Testis (tissue), 3 donors: ENCODE data around the gene NKAIN2. TPM values are rescaled to one million over a fixed set of nuclear protein-coding genes. Genes with fewer than 3 reads are reported as not detected.
"Not testable (repeated sequence)": the region's sequence is repeated elsewhere in the genome, so short reads cannot be mapped to it uniquely, and the experiment has no call there.

ENCODE experiments used
- DNase-seq: peaks from one replicate; pipeline ENCODE4 v3.0.0-alpha.2; 2019
- H3K27ac ChIP-seq, 2 donors: fragments of 200-600 bp; sonication (generic); one replicate each; pipeline ENCODE4 v1.5.1; 2019
- H3K27me3 ChIP-seq: fragments of 200-600 bp; sonication (generic); one replicate; pipeline ENCODE4 v1.5.1; 2019
- H3K36me3 ChIP-seq: fragments of 200-600 bp; sonication (generic); one replicate; pipeline ENCODE4 v1.5.1; 2017; ENCODE audit warnings: low read depth; ENCODE audit errors: missing control alignments
- H3K4me1 ChIP-seq: fragments of 200-600 bp; sonication (generic); one replicate; pipeline ENCODE4 v1.5.1; 2019
- H3K4me3 ChIP-seq, 2 donors: fragments of 200-600 bp; sonication (generic); one replicate each; pipeline ENCODE4 v1.5.1; 2017 to 2019
- H3K9me3 ChIP-seq: fragments of 200-600 bp; sonication (generic); one replicate; pipeline ENCODE4 v1.5.1; 2017
- POLR2A ChIP-seq: fragments of 450-650 bp; IDR thresholded peaks from one replicate; pipeline ENCODE4 v1.6.1; 2017; ENCODE audit warnings: antibody characterized with exemption, mild to moderate bottlenecking, moderate library complexity
- WGBS, 2 donors: methylation state at CpG; one replicate each; pipeline ENCODE4 v1.1.5; 2018; 5-methylcytosine and 5-hydroxymethylcytosine counted together
- intact Hi-C: fragments of 100-400 bp; cut with DNase I; formaldehyde crosslinking; loops from one replicate; pipeline ENCODE4 v1.15.1; 2023; ENCODE audit warnings: low total_unique reads
- polyA plus RNA-seq: library from polyadenylated mRNA; stranded (reverse); fragments of 350-450 nt; fragmentation: Illumina TruSeq; extraction: RNeasy Lipid Tissue Mini Kit (QIAGEN cat#74804); gene quantifications from one replicate; pipeline ENCODE4 v1.2.3, GENCODE V29; 2014; ENCODE audit warnings: low read depth, low replicate concordance; ENCODE audit not compliant: insufficient read depth
- total RNA-seq, 2 donors: library from RNA; depleted of rRNA; stranded (reverse); fragments of >200 nt; gene quantifications; one replicate each; pipeline ENCODE4 v1.2.3, GENCODE V29; 2016
- TF ChIP-seq, protein P1 (sequence below), 3 experiments: fragments of 450-650 bp in 2 of 3; fragments of 200-600 bp in 1 of 3; sonication (generic) in 1 of 3; IDR thresholded peaks; one replicate each; pipeline ENCODE4 v1.5.1; 2016 to 2019; ENCODE audit warnings: antibody characterized with exemption in 3 of 3, mild to moderate bottlenecking in 2 of 3, moderate library complexity in 1 of 3

NKAIN2 gene
- total and polyA plus RNA-seq, 3 donors from 2014 or later: 0.56 to 1.1 (median 0.71) TPM

DNA sequence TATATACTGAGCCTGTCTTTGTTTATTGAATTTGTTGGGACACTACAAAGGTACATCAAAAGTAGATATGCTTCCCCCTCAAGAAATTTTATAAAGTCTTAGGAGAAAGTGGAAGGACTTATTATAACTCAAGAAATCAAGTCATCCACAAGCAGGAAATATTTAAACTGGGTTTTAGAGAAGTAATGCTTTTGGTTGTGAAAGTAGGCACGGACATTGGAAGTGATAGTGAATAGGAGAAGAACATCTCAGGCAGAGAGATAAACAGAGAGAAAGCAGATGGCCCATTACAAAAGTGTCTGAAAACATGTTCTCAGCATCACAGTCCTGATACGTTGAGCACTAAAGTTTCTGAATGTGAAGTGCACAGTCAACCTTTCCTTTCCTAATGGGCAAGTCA, 742.9 kb downstream of the NKAIN2 start:
- Histone ChIP-seq H3K27ac (no peak overlapping the region), H3K9me3 (no peaks in the 10 kb centered on the region), H3K36me3 (no peaks in the 10 kb centered on the region), H3K4me1 (no peaks in the 10 kb centered on the region), H3K4me3 (no peak overlapping the region), H3K27me3 (no peaks in the 10 kb centered on the region)
- no peak for DNase-seq
- intact Hi-C loops: no loop called here
- WGBS, 2 donors: 42 to 51% methylated on average over 2 of the region's 2 CpGs
- TF ChIP-seq POLR2A: no peak
- TF ChIP-seq, protein P1, sequence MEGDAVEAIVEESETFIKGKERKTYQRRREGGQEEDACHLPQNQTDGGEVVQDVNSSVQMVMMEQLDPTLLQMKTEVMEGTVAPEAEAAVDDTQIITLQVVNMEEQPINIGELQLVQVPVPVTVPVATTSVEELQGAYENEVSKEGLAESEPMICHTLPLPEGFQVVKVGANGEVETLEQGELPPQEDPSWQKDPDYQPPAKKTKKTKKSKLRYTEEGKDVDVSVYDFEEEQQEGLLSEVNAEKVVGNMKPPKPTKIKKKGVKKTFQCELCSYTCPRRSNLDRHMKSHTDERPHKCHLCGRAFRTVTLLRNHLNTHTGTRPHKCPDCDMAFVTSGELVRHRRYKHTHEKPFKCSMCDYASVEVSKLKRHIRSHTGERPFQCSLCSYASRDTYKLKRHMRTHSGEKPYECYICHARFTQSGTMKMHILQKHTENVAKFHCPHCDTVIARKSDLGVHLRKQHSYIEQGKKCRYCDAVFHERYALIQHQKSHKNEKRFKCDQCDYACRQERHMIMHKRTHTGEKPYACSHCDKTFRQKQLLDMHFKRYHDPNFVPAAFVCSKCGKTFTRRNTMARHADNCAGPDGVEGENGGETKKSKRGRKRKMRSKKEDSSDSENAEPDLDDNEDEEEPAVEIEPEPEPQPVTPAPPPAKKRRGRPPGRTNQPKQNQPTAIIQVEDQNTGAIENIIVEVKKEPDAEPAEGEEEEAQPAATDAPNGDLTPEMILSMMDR (IDR thresholded peaks at IDR 0.05): no peak

DNA sequence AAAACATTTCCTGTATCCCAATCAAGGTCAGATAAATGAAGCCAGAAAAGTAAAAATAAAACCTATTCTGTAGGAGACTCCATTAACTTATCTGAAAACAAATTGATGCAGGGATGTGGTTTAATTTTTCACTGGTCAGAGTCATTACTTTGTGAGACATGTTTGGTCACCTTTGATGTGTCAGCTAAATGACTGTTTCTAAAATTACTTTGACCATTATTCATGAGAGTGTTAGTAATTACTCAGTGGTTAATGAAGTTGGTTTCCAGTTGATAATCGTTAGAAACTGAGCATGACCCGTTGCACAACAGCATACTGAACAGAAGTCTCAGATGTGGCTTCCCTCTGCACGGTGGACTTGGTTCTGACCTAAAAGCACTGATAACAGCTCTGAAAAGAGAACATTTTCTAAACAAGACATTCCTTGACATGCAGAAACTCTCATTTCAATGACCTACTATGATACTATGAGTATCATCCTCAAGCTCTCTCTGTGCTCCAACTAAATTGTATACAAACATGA, 748.1 kb downstream of the NKAIN2 start:
- intact Hi-C loops: no loop called here
- Histone ChIP-seq H3K27ac (no peak overlapping the region), H3K9me3 (no peaks in the 10 kb centered on the region), H3K4me1 (no peaks in the 10 kb centered on the region), H3K4me3 (no peak overlapping the region), H3K36me3 (no peaks in the 10 kb centered on the region), H3K27me3 (no peaks in the 10 kb centered on the region)
- WGBS, 2 donors: 75 to 77% methylated on average over 3 of the region's 3 CpGs
- TF ChIP-seq POLR2A: no peak
- TF ChIP-seq, protein P1 (IDR thresholded peaks at IDR 0.05): no peak
- DNase-seq: no peak

- H3K4me3 ChIP-seq: no peak overlapping the region
- intact Hi-C loops: no loop called here
- no peaks in the 10 kb centered on the region for H3K27me3 ChIP-seq
- DNase-seq: no peak
- TF ChIP-seq POLR2A: no peak
- TF ChIP-seq, protein P1 (IDR thresholded peaks at IDR 0.05): no peak
- no peak overlapping the region for H3K27ac ChIP-seq
- no peaks in the 10 kb centered on the region for H3K9me3 ChIP-seq
- no peaks in the 10 kb centered on the region for H3K36me3 ChIP-seq
- H3K4me1 ChIP-seq: no peaks in the 10 kb centered on the region
These were observed 754.2 kb downstream of the NKAIN2 start for GRCh38 chr6:124557873-124558272.

DNA sequence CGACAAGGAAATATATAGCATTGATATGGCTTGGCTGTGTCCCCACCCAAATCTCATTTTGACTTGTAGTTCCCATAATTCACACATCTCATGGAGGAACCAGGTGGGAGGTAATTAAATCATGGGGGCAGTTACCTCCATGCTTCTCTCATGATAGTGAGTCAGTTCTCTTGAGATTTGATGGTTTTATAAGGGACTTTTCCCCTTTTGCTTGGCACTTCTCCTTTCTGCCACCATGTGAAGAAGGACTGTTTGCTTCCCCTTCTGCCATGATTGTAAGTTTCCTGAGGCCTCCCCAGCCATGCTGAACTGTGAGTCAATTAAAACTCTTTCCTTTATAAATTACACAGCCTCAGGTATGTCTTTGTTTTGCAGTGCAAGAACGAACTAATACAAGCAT, 756.4 kb downstream of the NKAIN2 start:
- H3K4me1 ChIP-seq, DNase-seq: not testable (repeated sequence)
- 84 to 91% methylated on average over 2 of the region's 2 CpGs for WGBS, 2 donors

DNA sequence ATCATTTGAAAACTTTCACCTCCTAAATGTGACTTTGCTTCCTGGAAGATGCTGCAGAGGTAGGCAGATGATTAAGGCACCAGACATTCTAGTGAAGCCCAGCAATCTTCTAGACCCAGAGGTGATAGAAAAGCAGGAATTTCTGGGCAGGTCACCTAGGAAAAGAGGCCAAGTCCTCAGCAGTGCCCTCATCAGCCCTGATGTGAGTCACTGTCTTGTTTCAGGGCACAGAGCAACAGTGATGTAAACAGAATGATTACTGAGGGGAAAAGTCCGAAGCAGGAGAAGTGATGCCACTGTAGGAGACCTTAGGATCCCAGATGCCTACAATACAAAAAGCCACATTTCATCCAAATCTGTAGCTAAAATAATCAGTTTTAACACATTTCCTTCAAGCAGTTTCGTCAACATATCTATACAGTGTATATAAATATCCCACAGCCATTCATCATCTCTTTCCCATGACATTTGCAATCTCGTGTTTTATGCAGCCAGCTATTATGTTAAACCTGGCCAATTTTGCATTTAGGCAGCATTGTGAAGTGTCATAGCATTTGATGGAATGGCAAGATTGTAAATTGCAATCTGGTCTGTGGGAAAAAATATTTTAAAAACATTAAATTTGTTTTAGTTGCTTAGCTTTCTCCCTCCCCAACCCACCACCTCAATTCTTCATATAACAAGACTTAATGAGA, 757.4 kb downstream of the NKAIN2 start:
- DNase-seq: no peak
- Histone ChIP-seq H3K27ac (no peak overlapping the region), H3K36me3 (no peaks in the 10 kb centered on the region), H3K27me3 (no peaks in the 10 kb centered on the region), H3K9me3 (no peaks in the 10 kb centered on the region), H3K4me1 (no peaks in the 10 kb centered on the region), H3K4me3 (no peak overlapping the region)
- intact Hi-C loops: no loop called here
- WGBS, 2 donors: 60 to 66% methylated on average over 3 of the region's 3 CpGs
- TF ChIP-seq, protein P1 (IDR thresholded peaks at IDR 0.05): no peak
- TF ChIP-seq POLR2A: no peak

More for the DNA sequence above, 756.4 kb downstream of the NKAIN2 start:
- H3K9me3 ChIP-seq, intact Hi-C loops, H3K4me3 ChIP-seq, H3K36me3 ChIP-seq, H3K27ac ChIP-seq, H3K27me3 ChIP-seq: not testable (repeated sequence)
